RWPE2 (cell line): ENCODE results near the gene MAGI1.

ENCODE experiments used
- ATAC-seq: fragments of 200-7000 bp; cut with Tn5 transposase; 3 replicates; pipeline ENCODE4 v1.9.1; 2021; ENCODE audit warnings: low read depth
- DNase-seq: peaks from one replicate; pipeline ENCODE4 v3.0.0-alpha.2; 2020; ENCODE audit warnings: low spot score
- H3K27ac ChIP-seq: fragments of 450-650 bp; 2 replicates; pipeline ENCODE4 v1.5.1; 2017; ENCODE audit warnings: mild to moderate bottlenecking; ENCODE audit not compliant: poor library complexity, severe bottlenecking
- H3K27me3 ChIP-seq: fragments of 250-450 bp; sonication (Bioruptor Pico); 2 replicates; pipeline ENCODE4 v1.5.1; 2021; ENCODE audit warnings: mild to moderate bottlenecking, moderate library complexity; ENCODE audit not compliant: insufficient read depth, poor library complexity, severe bottlenecking
- H3K36me3 ChIP-seq: fragments of 250-450 bp; sonication (Bioruptor Pico); 2 replicates; pipeline ENCODE4 v1.5.1; 2020; ENCODE audit warnings: low read depth, mild to moderate bottlenecking, moderate library complexity
- H3K4me1 ChIP-seq: fragments of 250-450 bp; sonication (Bioruptor Pico); 2 replicates; pipeline ENCODE4 v1.5.1; 2021; ENCODE audit warnings: mild to moderate bottlenecking, moderate library complexity; ENCODE audit not compliant: insufficient read depth, poor library complexity, severe bottlenecking
- H3K4me3 ChIP-seq: fragments of 250-450 bp; sonication (Bioruptor Pico); 2 replicates; pipeline ENCODE4 v1.5.1; 2021; ENCODE audit warnings: mild to moderate bottlenecking, moderate library complexity; ENCODE audit not compliant: severe bottlenecking
- H3K9me3 ChIP-seq: fragments of 250-450 bp; sonication (Bioruptor Pico); 2 replicates; pipeline ENCODE4 v1.5.1; 2021; ENCODE audit warnings: mild to moderate bottlenecking, moderate library complexity; ENCODE audit not compliant: severe bottlenecking
- TF ChIP-seq, protein P1 (sequence below): fragments of 450-650 bp; IDR thresholded peaks from one replicate; pipeline ENCODE4 v1.5.1; 2017; ENCODE audit warnings: mild to moderate bottlenecking, moderate library complexity; ENCODE audit not compliant: poor library complexity, severe bottlenecking

The MAGI1 gene

DNA sequence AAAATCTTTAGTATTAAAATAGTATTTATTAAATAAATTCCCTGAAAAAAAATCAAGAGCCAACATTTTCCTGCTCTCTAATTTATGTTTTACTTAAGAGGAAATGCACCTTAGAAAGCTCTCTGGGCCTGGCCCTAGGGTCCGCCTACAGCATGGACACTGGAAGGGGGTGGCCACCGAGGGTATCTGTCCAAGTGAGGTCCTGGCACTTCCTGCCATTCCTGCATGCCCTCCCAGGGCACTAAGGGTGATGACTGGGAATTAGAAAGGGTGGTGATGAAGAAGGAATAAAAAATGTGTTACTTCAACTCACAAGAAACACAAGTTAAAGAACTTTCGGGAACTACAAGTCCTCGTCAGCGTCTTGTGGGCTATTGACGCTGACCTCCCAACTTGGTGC lies 92.8 kb downstream of the MAGI1 start:
- TF ChIP-seq, protein P1, sequence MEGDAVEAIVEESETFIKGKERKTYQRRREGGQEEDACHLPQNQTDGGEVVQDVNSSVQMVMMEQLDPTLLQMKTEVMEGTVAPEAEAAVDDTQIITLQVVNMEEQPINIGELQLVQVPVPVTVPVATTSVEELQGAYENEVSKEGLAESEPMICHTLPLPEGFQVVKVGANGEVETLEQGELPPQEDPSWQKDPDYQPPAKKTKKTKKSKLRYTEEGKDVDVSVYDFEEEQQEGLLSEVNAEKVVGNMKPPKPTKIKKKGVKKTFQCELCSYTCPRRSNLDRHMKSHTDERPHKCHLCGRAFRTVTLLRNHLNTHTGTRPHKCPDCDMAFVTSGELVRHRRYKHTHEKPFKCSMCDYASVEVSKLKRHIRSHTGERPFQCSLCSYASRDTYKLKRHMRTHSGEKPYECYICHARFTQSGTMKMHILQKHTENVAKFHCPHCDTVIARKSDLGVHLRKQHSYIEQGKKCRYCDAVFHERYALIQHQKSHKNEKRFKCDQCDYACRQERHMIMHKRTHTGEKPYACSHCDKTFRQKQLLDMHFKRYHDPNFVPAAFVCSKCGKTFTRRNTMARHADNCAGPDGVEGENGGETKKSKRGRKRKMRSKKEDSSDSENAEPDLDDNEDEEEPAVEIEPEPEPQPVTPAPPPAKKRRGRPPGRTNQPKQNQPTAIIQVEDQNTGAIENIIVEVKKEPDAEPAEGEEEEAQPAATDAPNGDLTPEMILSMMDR, result no peak
- Histone ChIP-seq H3K4me1 (no peaks in the 10 kb centered on the region), H3K4me3 (no peak overlapping the region), H3K27ac (no peak overlapping the region), H3K27me3 (no peaks in the 10 kb centered on the region), H3K36me3 (no peaks in the 10 kb centered on the region), H3K9me3 (no peaks in the 10 kb centered on the region)
- no peak for DNase-seq
- no peak for ATAC-seq

- H3K36me3 ChIP-seq, result no peaks in the 10 kb centered on the region
- no peak overlapping the region for H3K27ac ChIP-seq
- H3K27me3 ChIP-seq, result no peaks in the 10 kb centered on the region
- TF ChIP-seq, protein P1, result no peak
- ATAC-seq (peak; percentile 61; the same call in 2 of the 3 replicates), DNase-seq (no peak)
- H3K4me3 ChIP-seq, result no peak overlapping the region
- no peaks in the 10 kb centered on the region for H3K9me3 ChIP-seq
- H3K4me1 ChIP-seq, result no peaks in the 10 kb centered on the region
These were observed 93.2 kb downstream of the MAGI1 start for GRCh38 chr3:65945480-65945879.

DNA sequence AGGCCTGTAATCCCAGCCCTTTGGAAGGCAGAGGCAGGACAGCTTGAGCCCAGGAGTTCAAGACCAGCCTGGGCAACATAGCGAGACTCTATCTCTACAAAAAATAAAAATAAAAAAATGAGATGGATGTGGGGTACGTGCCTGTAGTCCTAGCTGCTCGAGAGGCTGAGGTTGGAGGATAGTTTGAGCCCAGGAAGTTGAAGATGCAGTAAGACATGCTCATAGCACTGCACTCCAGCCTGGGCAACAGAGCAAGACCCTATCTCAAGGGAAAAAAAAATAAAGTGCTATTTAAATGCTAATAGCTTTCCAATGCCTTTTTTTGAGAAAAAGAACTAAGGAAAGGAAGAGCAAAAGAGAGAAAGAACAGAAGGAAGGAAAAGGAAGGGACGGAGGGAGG lies 94.5 kb downstream of the MAGI1 start:
- no peaks in the 10 kb centered on the region for H3K36me3 ChIP-seq
- ATAC-seq (no peak), DNase-seq (no peak)
- no peak overlapping the region for H3K27ac ChIP-seq
- H3K27me3 ChIP-seq, result no peaks in the 10 kb centered on the region
- no peak overlapping the region for H3K4me3 ChIP-seq
- H3K9me3 ChIP-seq, result no peaks in the 10 kb centered on the region
- H3K4me1 ChIP-seq, result no peaks in the 10 kb centered on the region
- TF ChIP-seq, protein P1, result no peak

GRCh38 chr3:65939801-65940246 lies 98.9 kb downstream of the MAGI1 start:
- TF ChIP-seq, protein P1, result no peak
- no peak for ATAC-seq
- H3K27ac ChIP-seq, result no peak overlapping the region

DNA sequence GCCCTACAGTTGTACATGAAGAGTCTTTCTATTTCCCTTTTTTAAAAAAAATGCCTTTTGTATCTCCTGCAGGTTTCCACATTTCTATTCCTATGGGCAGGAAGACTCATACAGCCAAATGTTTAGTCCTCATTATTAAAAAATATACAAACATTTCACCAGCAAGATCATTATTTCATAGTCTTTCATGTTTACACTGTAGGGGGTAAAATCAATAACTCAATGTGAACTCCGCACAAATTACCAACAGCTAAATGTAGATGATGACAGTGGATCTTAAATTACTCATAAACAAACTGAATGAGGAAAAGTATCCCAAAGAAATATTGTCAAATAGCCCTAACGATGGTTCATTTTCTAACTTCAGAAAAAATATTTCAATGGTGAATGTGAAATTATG lies 99.5 kb downstream of the MAGI1 start:
- Histone ChIP-seq H3K4me3 (no peak overlapping the region), H3K9me3 (no peaks in the 10 kb centered on the region), H3K36me3 (no peaks in the 10 kb centered on the region), H3K27me3 (no peaks in the 10 kb centered on the region), H3K27ac (no peak overlapping the region), H3K4me1 (no peaks in the 10 kb centered on the region)
- TF ChIP-seq, protein P1, result no peak
- ATAC-seq (no peak), DNase-seq (no peak)

More at GRCh38 chr3:65939801-65940246, 98.9 kb downstream of the MAGI1 start:
- no peak overlapping the region for H3K4me3 ChIP-seq
- no peak for DNase-seq
- H3K9me3 ChIP-seq, result no peaks in the 10 kb centered on the region
- no peaks in the 10 kb centered on the region for H3K27me3 ChIP-seq
- H3K4me1 ChIP-seq, result no peaks in the 10 kb centered on the region
- no peaks in the 10 kb centered on the region for H3K36me3 ChIP-seq
